K562 (cell line): Measurements from ENCODE around the gene RAB13. TPM values are rescaled to one million over a fixed set of nuclear protein-coding genes. Genes with fewer than 3 reads are reported as not detected.

Experiments
- EHMT2 ChIP-seq: fragments of 450-650 bp; IDR thresholded peaks from 2 replicates; pipeline ENCODE4 v1.6.1; 2018; ENCODE audit warnings: antibody characterized with exemption
- EWSR1 ChIP-seq: fragments of 450-650 bp; IDR thresholded peaks from 2 replicates; pipeline ENCODE4 v1.6.1; 2018; ENCODE audit warnings: borderline replicate concordance, mild to moderate bottlenecking, low read depth, moderate library complexity; ENCODE audit not compliant: partially characterized antibody
- FOXA3 ChIP-seq, 2 experiments: fragments of 450-650 bp in 1 of 2; sonication (generic) in 1 of 2; formaldehyde crosslinking; IDR thresholded peaks in 1 of 2; conservative IDR thresholded peaks in 1 of 2; 2 replicates each; pipeline versions ENCODE4 v1.4.0 to v1.8.0; 2020 to 2022; ENCODE audit warnings: mild to moderate bottlenecking in 2 of 2, missing genetic modification reagents in 1 of 2
- HMG20A ChIP-seq: fragments of 450-650 bp; formaldehyde crosslinking; conservative IDR thresholded peaks from 2 replicates; pipeline ENCODE4 v1.4.0; 2020; ENCODE audit warnings: mild to moderate bottlenecking, mixed read lengths
- MXI1 ChIP-seq: IDR thresholded peaks from 2 replicates; pipeline ENCODE4 v1.6.1; 2011; ENCODE audit warnings: low read depth, mild to moderate bottlenecking, improper control_type of control experiment, low read length
- PHF21A ChIP-seq: fragments of 450-650 bp; IDR thresholded peaks from 2 replicates; pipeline ENCODE4 v1.6.1; 2017; ENCODE audit warnings: low read depth, borderline replicate concordance
- SOX6 ChIP-seq: fragments of 450-650 bp; IDR thresholded peaks from 2 replicates; pipeline ENCODE4 v1.6.1; 2014; ENCODE audit warnings: mild to moderate bottlenecking
- ZNF197 ChIP-seq: fragments of 200-800 bp; sonication (Bioruptor generic); IDR thresholded peaks from 2 replicates; pipeline ENCODE4 v1.6.1; 2016; ENCODE audit warnings: low read depth, missing genetic modification characterization, missing compliant biosample characterization
- ZNF586 ChIP-seq: fragments of 450-650 bp; formaldehyde crosslinking; conservative IDR thresholded peaks from 2 replicates; pipeline ENCODE4 v1.4.0; 2020; ENCODE audit warnings: mild to moderate bottlenecking, moderate library complexity
- polyA plus RNA-seq, 8 experiments: library from polyadenylated mRNA; depleted of rRNA in 4 of 8; stranded (reverse) in 5 of 8; unstranded in 3 of 8; fragments of >200 nt; fragmentation: Nextera tagmentation in 2 of 8; fragmentation: Illumina TruSeq in 1 of 8; extraction: Ambion mirVana in 2 of 8; extraction: Trizol in 1 of 8; gene quantifications; 2 replicates each; pipeline versions ENCODE4 v1.2.1 to v1.2.3, GENCODE V29; 2011 to 2014; ENCODE audit warnings: inconsistent platforms in 1 of 8, missing spikeins in 1 of 8
- total RNA-seq, 7 experiments: library from RNA; depleted of rRNA in 6 of 7; stranded (reverse); fragments of >200 nt in 6 of 7; fragmentation: Illumina TruSeq in 2 of 7; extraction: Trizol in 2 of 7; gene quantifications; 2 replicates each; pipeline versions ENCODE4 v1.2.1 to v1.2.3, GENCODE V29; 2011 to 2021; ENCODE audit warnings: low replicate concordance in 1 of 7
- TF ChIP-seq, protein P1 (sequence below): fragments of 450-650 bp; IDR thresholded peaks from 2 replicates; pipeline ENCODE4 v1.6.1; 2016; ENCODE audit warnings: mild to moderate bottlenecking, moderate library complexity
- TF ChIP-seq, protein P2 (sequence below), 2 experiments: IDR thresholded peaks in 1 of 2; conservative IDR thresholded peaks in 1 of 2; 2 replicates each; pipeline ENCODE4 v1.6.1; 2016; ENCODE audit warnings: low read depth in 2 of 2, mild to moderate bottlenecking in 1 of 2, missing compliant biosample characterization in 1 of 2, missing genetic modification characterization in 1 of 2, moderate library complexity in 1 of 2

The RAB13 gene
- total and polyA plus RNA-seq, 9 of the 15 experiments (the other 6 are each of a cell fraction or from before 2014, with no cell fraction given): 22.3 to 100 (median 39.8) TPM

DNA sequence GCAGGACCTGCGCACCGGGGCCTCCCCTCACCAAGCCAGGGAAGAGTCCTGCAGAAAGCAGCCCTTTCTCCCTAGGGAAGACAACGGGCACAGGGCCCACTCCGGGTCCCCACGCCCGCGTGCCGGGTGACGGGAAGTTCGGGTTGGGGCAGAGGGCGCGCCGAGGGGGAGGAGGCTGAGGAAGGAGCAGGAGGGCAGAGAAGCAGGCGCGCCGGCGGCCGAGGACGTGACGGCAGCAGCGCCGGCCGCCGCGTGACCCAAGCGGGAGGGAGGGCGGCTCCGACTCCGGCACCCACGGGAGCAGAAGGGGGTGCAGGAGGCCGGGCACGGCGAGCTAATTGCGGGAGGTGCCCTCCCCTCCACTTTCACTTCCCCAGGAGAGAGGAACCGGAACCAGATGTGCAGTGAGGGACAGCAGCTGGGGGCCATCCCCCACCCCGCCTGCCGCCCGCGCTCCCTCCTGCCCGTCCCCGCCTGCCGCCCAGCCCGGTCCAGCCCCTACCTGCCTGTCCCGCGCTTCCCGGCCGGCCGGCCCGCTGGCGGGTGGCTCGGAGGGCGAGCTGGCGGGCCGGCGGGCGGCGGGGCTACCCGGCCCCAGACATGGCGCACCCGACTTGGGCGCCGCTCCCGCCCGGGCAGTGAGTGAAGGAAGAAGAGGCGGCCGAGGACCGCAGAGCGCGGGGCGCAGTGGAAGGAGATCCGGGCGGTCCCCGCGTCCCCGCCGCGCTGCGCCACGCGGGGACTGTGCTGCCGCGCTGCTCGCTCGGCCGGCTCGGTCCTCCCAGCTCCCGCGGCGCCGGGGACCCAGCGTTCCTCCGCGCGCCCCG lies 40.1 kb downstream of the RAB13 start (continued):
- TF ChIP-seq, protein P1, sequence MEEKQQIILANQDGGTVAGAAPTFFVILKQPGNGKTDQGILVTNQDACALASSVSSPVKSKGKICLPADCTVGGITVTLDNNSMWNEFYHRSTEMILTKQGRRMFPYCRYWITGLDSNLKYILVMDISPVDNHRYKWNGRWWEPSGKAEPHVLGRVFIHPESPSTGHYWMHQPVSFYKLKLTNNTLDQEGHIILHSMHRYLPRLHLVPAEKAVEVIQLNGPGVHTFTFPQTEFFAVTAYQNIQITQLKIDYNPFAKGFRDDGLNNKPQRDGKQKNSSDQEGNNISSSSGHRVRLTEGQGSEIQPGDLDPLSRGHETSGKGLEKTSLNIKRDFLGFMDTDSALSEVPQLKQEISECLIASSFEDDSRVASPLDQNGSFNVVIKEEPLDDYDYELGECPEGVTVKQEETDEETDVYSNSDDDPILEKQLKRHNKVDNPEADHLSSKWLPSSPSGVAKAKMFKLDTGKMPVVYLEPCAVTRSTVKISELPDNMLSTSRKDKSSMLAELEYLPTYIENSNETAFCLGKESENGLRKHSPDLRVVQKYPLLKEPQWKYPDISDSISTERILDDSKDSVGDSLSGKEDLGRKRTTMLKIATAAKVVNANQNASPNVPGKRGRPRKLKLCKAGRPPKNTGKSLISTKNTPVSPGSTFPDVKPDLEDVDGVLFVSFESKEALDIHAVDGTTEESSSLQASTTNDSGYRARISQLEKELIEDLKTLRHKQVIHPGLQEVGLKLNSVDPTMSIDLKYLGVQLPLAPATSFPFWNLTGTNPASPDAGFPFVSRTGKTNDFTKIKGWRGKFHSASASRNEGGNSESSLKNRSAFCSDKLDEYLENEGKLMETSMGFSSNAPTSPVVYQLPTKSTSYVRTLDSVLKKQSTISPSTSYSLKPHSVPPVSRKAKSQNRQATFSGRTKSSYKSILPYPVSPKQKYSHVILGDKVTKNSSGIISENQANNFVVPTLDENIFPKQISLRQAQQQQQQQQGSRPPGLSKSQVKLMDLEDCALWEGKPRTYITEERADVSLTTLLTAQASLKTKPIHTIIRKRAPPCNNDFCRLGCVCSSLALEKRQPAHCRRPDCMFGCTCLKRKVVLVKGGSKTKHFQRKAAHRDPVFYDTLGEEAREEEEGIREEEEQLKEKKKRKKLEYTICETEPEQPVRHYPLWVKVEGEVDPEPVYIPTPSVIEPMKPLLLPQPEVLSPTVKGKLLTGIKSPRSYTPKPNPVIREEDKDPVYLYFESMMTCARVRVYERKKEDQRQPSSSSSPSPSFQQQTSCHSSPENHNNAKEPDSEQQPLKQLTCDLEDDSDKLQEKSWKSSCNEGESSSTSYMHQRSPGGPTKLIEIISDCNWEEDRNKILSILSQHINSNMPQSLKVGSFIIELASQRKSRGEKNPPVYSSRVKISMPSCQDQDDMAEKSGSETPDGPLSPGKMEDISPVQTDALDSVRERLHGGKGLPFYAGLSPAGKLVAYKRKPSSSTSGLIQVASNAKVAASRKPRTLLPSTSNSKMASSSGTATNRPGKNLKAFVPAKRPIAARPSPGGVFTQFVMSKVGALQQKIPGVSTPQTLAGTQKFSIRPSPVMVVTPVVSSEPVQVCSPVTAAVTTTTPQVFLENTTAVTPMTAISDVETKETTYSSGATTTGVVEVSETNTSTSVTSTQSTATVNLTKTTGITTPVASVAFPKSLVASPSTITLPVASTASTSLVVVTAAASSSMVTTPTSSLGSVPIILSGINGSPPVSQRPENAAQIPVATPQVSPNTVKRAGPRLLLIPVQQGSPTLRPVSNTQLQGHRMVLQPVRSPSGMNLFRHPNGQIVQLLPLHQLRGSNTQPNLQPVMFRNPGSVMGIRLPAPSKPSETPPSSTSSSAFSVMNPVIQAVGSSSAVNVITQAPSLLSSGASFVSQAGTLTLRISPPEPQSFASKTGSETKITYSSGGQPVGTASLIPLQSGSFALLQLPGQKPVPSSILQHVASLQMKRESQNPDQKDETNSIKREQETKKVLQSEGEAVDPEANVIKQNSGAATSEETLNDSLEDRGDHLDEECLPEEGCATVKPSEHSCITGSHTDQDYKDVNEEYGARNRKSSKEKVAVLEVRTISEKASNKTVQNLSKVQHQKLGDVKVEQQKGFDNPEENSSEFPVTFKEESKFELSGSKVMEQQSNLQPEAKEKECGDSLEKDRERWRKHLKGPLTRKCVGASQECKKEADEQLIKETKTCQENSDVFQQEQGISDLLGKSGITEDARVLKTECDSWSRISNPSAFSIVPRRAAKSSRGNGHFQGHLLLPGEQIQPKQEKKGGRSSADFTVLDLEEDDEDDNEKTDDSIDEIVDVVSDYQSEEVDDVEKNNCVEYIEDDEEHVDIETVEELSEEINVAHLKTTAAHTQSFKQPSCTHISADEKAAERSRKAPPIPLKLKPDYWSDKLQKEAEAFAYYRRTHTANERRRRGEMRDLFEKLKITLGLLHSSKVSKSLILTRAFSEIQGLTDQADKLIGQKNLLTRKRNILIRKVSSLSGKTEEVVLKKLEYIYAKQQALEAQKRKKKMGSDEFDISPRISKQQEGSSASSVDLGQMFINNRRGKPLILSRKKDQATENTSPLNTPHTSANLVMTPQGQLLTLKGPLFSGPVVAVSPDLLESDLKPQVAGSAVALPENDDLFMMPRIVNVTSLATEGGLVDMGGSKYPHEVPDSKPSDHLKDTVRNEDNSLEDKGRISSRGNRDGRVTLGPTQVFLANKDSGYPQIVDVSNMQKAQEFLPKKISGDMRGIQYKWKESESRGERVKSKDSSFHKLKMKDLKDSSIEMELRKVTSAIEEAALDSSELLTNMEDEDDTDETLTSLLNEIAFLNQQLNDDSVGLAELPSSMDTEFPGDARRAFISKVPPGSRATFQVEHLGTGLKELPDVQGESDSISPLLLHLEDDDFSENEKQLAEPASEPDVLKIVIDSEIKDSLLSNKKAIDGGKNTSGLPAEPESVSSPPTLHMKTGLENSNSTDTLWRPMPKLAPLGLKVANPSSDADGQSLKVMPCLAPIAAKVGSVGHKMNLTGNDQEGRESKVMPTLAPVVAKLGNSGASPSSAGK: no peak
- TF ChIP-seq EWSR1 (no peak), PHF21A (no peak), FOXA3 (CRISPR knock-in tag; conservative IDR thresholded peaks at IDR 0.05 in 1 of 2, IDR thresholded peaks at IDR 0.05 in 1 of 2) (no peak), HMG20A (no peak), ZNF586 (CRISPR knock-in tag) (no peak), MXI1 (no peak), SOX6 (no peak), ZNF197 (CRISPR knock-in tag) (no peak), EHMT2 (no peak)
- TF ChIP-seq, protein P2, sequence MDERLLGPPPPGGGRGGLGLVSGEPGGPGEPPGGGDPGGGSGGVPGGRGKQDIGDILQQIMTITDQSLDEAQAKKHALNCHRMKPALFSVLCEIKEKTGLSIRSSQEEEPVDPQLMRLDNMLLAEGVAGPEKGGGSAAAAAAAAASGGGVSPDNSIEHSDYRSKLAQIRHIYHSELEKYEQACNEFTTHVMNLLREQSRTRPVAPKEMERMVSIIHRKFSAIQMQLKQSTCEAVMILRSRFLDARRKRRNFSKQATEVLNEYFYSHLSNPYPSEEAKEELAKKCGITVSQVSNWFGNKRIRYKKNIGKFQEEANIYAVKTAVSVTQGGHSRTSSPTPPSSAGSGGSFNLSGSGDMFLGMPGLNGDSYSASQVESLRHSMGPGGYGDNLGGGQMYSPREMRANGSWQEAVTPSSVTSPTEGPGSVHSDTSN (CRISPR knock-in tag; IDR thresholded peaks at IDR 0.05; ENCODE audit: low read depth): no peak
- TF ChIP-seq, protein P2 (tag; conservative IDR thresholded peaks at IDR 0.05; ENCODE audit: low read depth): no peak
